KBM-7 (cell line): Measurements from ENCODE around the gene HSD17B1.

ENCODE experiments used
- DNase-seq: peaks from one replicate; pipeline ENCODE4 v3.0.0-alpha.2; 2015
- in situ Hi-C: fragments of 300-500 bp; cut with MboI; formaldehyde crosslinking; loops from 2 replicates; pipeline ENCODE4 v1.14.3; 2020; ENCODE audit warnings: low sequenced_read_pairs, low pct_unique_long_range_greater_than_20kb, mixed read lengths

HSD17B1 gene

GRCh38 chr17:42579794-42580551 is 27.2 kb downstream of the HSD17B1 start:
- in situ Hi-C loops, result loop anchor here (25.0 kb wide), 1 partner anchor 357 kb away; no protein-coding TSS in a partner anchor
- peak; percentile 44 for DNase-seq

GRCh38 chr17:42581744-42582270 is 29.1 kb downstream of the HSD17B1 start:
- in situ Hi-C loops, result loop anchor here (25.0 kb wide), 1 partner anchor 355 kb away; no protein-coding TSS in a partner anchor
- no peak for DNase-seq

DNA sequence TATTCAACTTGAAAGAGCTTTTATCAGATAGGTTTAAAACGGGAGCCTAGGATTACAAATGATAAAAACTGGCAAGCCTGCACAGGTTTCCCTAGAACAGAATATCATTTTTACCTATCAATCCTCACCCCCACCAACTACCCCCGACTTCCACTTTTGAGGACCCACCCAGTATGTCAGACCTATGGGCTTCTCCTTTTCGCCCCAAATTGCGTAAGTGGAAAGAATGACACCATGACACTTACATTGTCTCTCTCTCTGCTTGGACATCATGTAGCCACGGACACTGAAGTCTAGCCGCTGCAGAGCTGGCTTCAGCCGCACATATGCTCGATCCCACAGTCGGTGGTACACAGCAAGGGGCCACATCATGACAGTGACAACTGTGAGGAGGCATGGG is 32.2 kb downstream of the HSD17B1 start:
- in situ Hi-C loops, result loop anchor here (25.0 kb wide), 1 partner anchor 352 kb away; no protein-coding TSS in a partner anchor
- DNase-seq, result no peak

DNA sequence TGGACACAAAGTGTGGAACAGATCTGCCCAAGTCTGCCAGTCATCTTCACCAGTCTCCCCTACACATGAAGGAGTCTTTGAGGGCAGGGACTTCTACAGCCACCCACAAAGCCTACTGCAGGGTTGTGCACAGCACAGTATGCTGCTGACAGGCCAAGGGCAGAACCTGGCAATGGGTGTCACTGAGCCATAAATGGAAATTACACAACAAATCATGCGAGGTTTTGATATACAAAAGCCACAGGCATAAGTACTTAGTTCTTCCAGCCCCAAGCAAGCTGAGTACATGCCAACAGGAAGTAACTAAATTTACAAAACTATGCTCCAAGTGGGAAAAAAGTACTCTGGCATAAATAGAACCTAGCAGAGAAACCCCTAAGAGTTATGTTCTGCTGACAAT is 32.6 kb downstream of the HSD17B1 start:
- no peak for DNase-seq
- in situ Hi-C loops, result loop anchor here (25.0 kb wide), 1 partner anchor 352 kb away; no protein-coding TSS in a partner anchor

DNA sequence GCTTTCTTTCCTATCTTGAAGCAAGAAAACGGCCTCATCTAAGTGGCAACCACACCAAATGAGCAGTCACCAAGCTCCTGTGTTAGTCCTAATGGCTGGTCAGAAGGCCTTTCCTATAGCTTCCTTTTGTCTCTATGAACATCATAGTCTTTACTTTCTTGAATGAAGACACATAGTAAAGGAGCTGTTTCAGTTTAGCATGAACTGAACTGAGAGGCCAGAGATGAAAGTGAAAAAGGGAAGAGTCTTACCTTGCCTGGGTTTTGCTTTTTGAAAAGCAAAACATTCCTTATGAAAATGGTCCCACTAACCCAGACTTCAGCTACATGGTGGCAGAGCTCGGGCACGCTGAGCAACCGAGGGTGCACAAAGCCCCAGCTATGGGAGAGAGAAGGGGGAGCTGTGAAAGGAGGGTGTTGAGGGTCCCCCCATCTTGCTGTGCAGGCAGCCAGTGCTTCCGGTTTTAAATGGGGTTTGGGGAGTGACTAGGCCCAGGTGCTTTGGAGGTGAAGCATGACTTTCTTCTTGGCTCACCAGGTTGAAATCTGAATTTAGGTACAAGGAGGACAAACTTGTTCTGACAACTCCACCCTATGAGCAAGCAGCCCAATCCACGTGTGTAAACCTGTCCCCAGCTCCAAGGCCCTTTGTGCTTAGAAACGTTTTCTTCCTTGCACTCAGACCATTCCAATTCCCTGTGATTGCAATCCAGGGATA is 33.9 kb downstream of the HSD17B1 start:
- DNase-seq, result no peak
- in situ Hi-C loops, result loop anchor here (25.0 kb wide), 1 partner anchor 351 kb away; no protein-coding TSS in a partner anchor

- DNase-seq, result no peak
- in situ Hi-C loops, result loop anchor here (25.0 kb wide), 1 partner anchor 346 kb away; no protein-coding TSS in a partner anchor
These were observed 38.2 kb downstream of the HSD17B1 start for GRCh38 chr17:42590886-42591285.

GRCh38 chr17:42591411-42591810 is 38.7 kb downstream of the HSD17B1 start:
- DNase-seq, result no peak
- in situ Hi-C loops, result loop anchor here (25.0 kb wide), 1 partner anchor 346 kb away; no protein-coding TSS in a partner anchor

GRCh38 chr17:42596386-42596785 is 43.7 kb downstream of the HSD17B1 start:
- in situ Hi-C loops, result loop anchor here (25.0 kb wide), 1 partner anchor 341 kb away; no protein-coding TSS in a partner anchor
- DNase-seq, result no peak

DNA sequence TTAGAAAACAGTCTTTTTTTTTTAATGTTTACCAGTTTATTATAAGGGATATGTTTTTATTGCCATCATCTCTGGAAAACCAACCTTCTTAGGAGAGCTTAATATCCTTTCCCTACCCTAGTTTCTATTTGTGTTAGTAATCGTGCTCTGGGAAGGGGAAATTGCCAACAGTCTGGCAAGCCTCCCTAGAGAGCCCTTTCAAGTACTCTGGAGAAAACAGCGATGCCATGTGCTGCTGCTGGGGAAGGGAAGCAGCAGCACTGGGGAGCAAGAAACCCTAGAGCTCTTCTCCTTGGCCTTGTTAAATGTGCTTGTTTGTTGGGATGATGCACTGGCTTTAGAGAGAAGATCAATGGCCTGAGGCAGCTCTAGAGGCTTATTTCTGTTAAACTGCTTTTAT is 46.2 kb downstream of the HSD17B1 start:
- in situ Hi-C loops, result loop anchor here (25.0 kb wide), 1 partner anchor 338 kb away; no protein-coding TSS in a partner anchor
- no peak for DNase-seq

GRCh38 chr17:42603318-42603717 is 50.6 kb downstream of the HSD17B1 start:
- DNase-seq, result no peak
- in situ Hi-C loops, result no loop called here
